ENCODE data around the gene LAMC2. TPM values are rescaled to one million over a fixed set of nuclear protein-coding genes. Genes with fewer than 3 reads are reported as not detected.
"Not testable (repeated sequence)": the region's sequence is repeated elsewhere in the genome, so short reads cannot be mapped to it uniquely, and the experiment has no call there.

LAMC2 gene
- total RNA-seq, 1 donor from 2014 or later, result 42.2 TPM

- Histone ChIP-seq H3K4me1 (peaks cover 3% of the 10 kb centered on the region), H3K27ac (no peak overlapping the region), H3K4me3 (no peak overlapping the region), H3K27me3 (no peaks in the 10 kb centered on the region), H3K36me3 (peaks cover 5% of the 10 kb centered on the region), H3K9me3 (no peaks in the 10 kb centered on the region)
- intact Hi-C loops (cut with DNase I), result no loop called here
- no peak for TF ChIP-seq CTCF (IDR thresholded peaks at IDR 0.05)
- ATAC-seq (no peak), DNase-seq (no peak)
Observed at GRCh38 chr1:183149273-183149672, 36.8 kb upstream of the LAMC2 start.

GRCh38 chr1:183150032-183150431, 36.0 kb upstream of the LAMC2 start:
- H3K27ac ChIP-seq; H3K4me3 ChIP-seq; ATAC-seq; DNase-seq; H3K27me3 ChIP-seq; intact Hi-C loops (cut with DNase I); H3K4me1 ChIP-seq; H3K9me3 ChIP-seq; H3K36me3 ChIP-seq: not testable (repeated sequence)

GRCh38 chr1:183150445-183150844, 35.6 kb upstream of the LAMC2 start:
- intact Hi-C loops (cut with DNase I), result no loop called here
- no peak for TF ChIP-seq CTCF (IDR thresholded peaks at IDR 0.05)
- Histone ChIP-seq H3K4me3 (no peak overlapping the region), H3K9me3 (no peaks in the 10 kb centered on the region), H3K4me1 (peaks cover 3% of the 10 kb centered on the region), H3K36me3 (no peaks in the 10 kb centered on the region), H3K27ac (no peak overlapping the region), H3K27me3 (no peaks in the 10 kb centered on the region)
- DNase-seq (no peak), ATAC-seq (no peak)

- intact Hi-C loops (cut with DNase I), result no loop called here
- Histone ChIP-seq H3K27ac (no peak overlapping the region), H3K9me3 (no peaks in the 10 kb centered on the region), H3K4me1 (peaks cover 3% of the 10 kb centered on the region), H3K36me3 (no peaks in the 10 kb centered on the region), H3K27me3 (no peaks in the 10 kb centered on the region), H3K4me3 (no peak overlapping the region)
- no peak for ATAC-seq
- TF ChIP-seq CTCF (IDR thresholded peaks at IDR 0.05), result no peak
- no peak for DNase-seq
Observed at GRCh38 chr1:183152180-183152579, 33.9 kb upstream of the LAMC2 start.

- intact Hi-C loops (cut with DNase I), result no loop called here
- DNase-seq (no peak), ATAC-seq (no peak)
- no peaks in the 10 kb centered on the region for H3K36me3 ChIP-seq
- no peaks in the 10 kb centered on the region for H3K4me1 ChIP-seq
- no peaks in the 10 kb centered on the region for H3K9me3 ChIP-seq
- H3K27me3 ChIP-seq, result no peaks in the 10 kb centered on the region
- no peak for TF ChIP-seq CTCF (IDR thresholded peaks at IDR 0.05)
- no peak overlapping the region for H3K27ac ChIP-seq
- H3K4me3 ChIP-seq, result no peak overlapping the region
Observed at GRCh38 chr1:183155939-183156338, 30.1 kb upstream of the LAMC2 start.

- Histone ChIP-seq H3K36me3 (no peaks in the 10 kb centered on the region), H3K27ac (no peak overlapping the region), H3K27me3 (no peaks in the 10 kb centered on the region), H3K9me3 (no peaks in the 10 kb centered on the region), H3K4me3 (no peak overlapping the region), H3K4me1 (no peaks in the 10 kb centered on the region)
- ATAC-seq (peak; percentile 99), DNase-seq (peak; percentile 87)
- no peak for TF ChIP-seq CTCF (IDR thresholded peaks at IDR 0.05)
- intact Hi-C loops (cut with DNase I), result no loop called here
Observed at GRCh38 chr1:183159960-183160359, 26.1 kb upstream of the LAMC2 start.
